Fibroblast of gingiva (primary cell): ENCODE measurements around the gene SEC24B.

Experiments
- DNase-seq: peaks from one replicate; pipeline ENCODE4 v3.0.0-alpha.2; 2011; ENCODE audit warnings: low read depth

Gene SEC24B

GRCh38 chr4:109433205-109434006 lies at the start of gene SEC24B:
SEC24B (plus strand) TSS chr4:109433815; CDS start chr4:109433870, 55 bp downstream.
- DNase-seq, result peak; percentile 79

GRCh38 chr4:109383823-109384222 lies 49.8 kb upstream of the SEC24B start:
- no peak for DNase-seq

GRCh38 chr4:109385260-109385659 lies 48.4 kb upstream of the SEC24B start:
- no peak for DNase-seq

- no peak for DNase-seq
These were observed 44.1 kb upstream of the SEC24B start for GRCh38 chr4:109389369-109390114.

- no peak for DNase-seq
These were observed 43.4 kb upstream of the SEC24B start for GRCh38 chr4:109390115-109390768.

- DNase-seq, result no peak
These were observed 37.9 kb upstream of the SEC24B start for GRCh38 chr4:109395694-109396093.

- no peak for DNase-seq
These were observed 34.7 kb upstream of the SEC24B start for GRCh38 chr4:109398928-109399327.

- DNase-seq, result peak; percentile 49
These were observed 27.2 kb upstream of the SEC24B start for GRCh38 chr4:109406337-109406931.

- no peak for DNase-seq
These were observed 26.4 kb upstream of the SEC24B start for GRCh38 chr4:109407027-109407737.

- DNase-seq, result no peak
These were observed 24.9 kb upstream of the SEC24B start for GRCh38 chr4:109408711-109409110.

GRCh38 chr4:109410226-109410625 lies 23.4 kb upstream of the SEC24B start:
- no peak for DNase-seq

- DNase-seq, result no peak
These were observed 22.8 kb upstream of the SEC24B start for GRCh38 chr4:109410776-109411175.

- no peak for DNase-seq
These were observed 21.7 kb upstream of the SEC24B start for GRCh38 chr4:109411964-109412363.

GRCh38 chr4:109412776-109413175 lies 20.8 kb upstream of the SEC24B start:
- no peak for DNase-seq

- DNase-seq, result no peak
These were observed 18.7 kb upstream of the SEC24B start for GRCh38 chr4:109414938-109415337.

GRCh38 chr4:109418588-109418987 lies 15.0 kb upstream of the SEC24B start:
- DNase-seq, result no peak

- DNase-seq, result no peak
These were observed 13.9 kb upstream of the SEC24B start for GRCh38 chr4:109419679-109420078.

- DNase-seq, result no peak
These were observed 9.3 kb upstream of the SEC24B start for GRCh38 chr4:109424093-109424841.

- DNase-seq, result no peak
These were observed 8.2 kb upstream of the SEC24B start for GRCh38 chr4:109425405-109425804.

- no peak for DNase-seq
These were observed 4.1 kb upstream of the SEC24B start for GRCh38 chr4:109429545-109429944.

- DNase-seq, result no peak
These were observed 1.4 kb upstream of the SEC24B start for GRCh38 chr4:109432203-109432602.
